Loucy (cell line): ENCODE results near the gene ZYX.

ENCODE experiments used
- H2AFZ ChIP-seq: fragments of 200-600 bp; sonication (generic); 2 replicates; pipeline ENCODE4 v1.6.0; 2016; ENCODE audit warnings: antibody characterized with exemption, mild to moderate bottlenecking, low read length, moderate library complexity
- H3F3A ChIP-seq: fragments of 200-600 bp; 2 replicates; pipeline ENCODE4 v1.6.0; 2016; ENCODE audit warnings: antibody characterized with exemption, low read depth, mild to moderate bottlenecking
- H3K27me3 ChIP-seq: fragments of 200-600 bp; sonication (generic); 2 replicates; pipeline ENCODE4 v1.6.1; 2014; ENCODE audit warnings: low read length, mild to moderate bottlenecking; ENCODE audit not compliant: insufficient read depth, poor library complexity, severe bottlenecking
- H3K36me3 ChIP-seq: fragments of 200-600 bp; sonication (generic); 2 replicates; pipeline ENCODE4 v1.6.1; 2016; ENCODE audit warnings: low read length; ENCODE audit not compliant: insufficient read depth
- H3K4me1 ChIP-seq: fragments of 200-600 bp; sonication (generic); 2 replicates; pipeline ENCODE4 v1.5.1; 2014; ENCODE audit warnings: low read length, mild to moderate bottlenecking; ENCODE audit not compliant: insufficient read depth, poor library complexity, severe bottlenecking
- H3K4me2 ChIP-seq: fragments of 200-600 bp; sonication (generic); 2 replicates; pipeline ENCODE4 v1.6.0; 2014; ENCODE audit warnings: antibody characterized with exemption, low read length, low read depth, mild to moderate bottlenecking; ENCODE audit not compliant: poor library complexity, severe bottlenecking
- H3K4me3 ChIP-seq: fragments of 200-600 bp; sonication (generic); 2 replicates; pipeline ENCODE4 v1.5.1; 2014; ENCODE audit warnings: low read length, mild to moderate bottlenecking, mixed read lengths; ENCODE audit not compliant: poor library complexity, severe bottlenecking
- H3K79me2 ChIP-seq: fragments of 200-600 bp; sonication (generic); 2 replicates; pipeline ENCODE4 v1.6.1; 2014; ENCODE audit warnings: low read length; ENCODE audit not compliant: insufficient read depth
- H3K9ac ChIP-seq: fragments of 200-600 bp; sonication (generic); 2 replicates; pipeline ENCODE4 v1.6.0; 2014; ENCODE audit warnings: mild to moderate bottlenecking, low read depth, low read length, moderate library complexity; ENCODE audit not compliant: poor library complexity, severe bottlenecking
- H3K9me2 ChIP-seq: fragments of 200-600 bp; sonication (generic); replicated peaks from 2 replicates; pipeline ENCODE4 v1.6.1; 2016; ENCODE audit warnings: low read depth, low read length, mixed read lengths
- H3K9me3 ChIP-seq: fragments of 200-600 bp; sonication (generic); 2 replicates; pipeline ENCODE4 v1.6.1; 2014; ENCODE audit warnings: mild to moderate bottlenecking, antibody characterized with exemption, low read length, low read depth; ENCODE audit not compliant: insufficient read depth
- H4K20me1 ChIP-seq: fragments of 200-600 bp; sonication (generic); 2 replicates; pipeline ENCODE4 v1.6.0; 2014; ENCODE audit warnings: antibody characterized with exemption, low read length, mild to moderate bottlenecking; ENCODE audit not compliant: insufficient read depth, poor library complexity, severe bottlenecking
- CTCF ChIP-seq: fragments of 200-600 bp; sonication (generic); conservative IDR thresholded peaks from 2 replicates; pipeline ENCODE4 v1.5.1; 2014; ENCODE audit warnings: mild to moderate bottlenecking, antibody characterized with exemption, low read length
- EZH2phosphoT487 ChIP-seq: fragments of 200-600 bp; IDR thresholded peaks from 2 replicates; pipeline ENCODE4 v1.6.1; 2018; ENCODE audit warnings: antibody characterized with exemption, mild to moderate bottlenecking, moderate library complexity, borderline replicate concordance

Gene ZYX

GRCh38 chr7:143434660-143435059 is 53.5 kb downstream of the ZYX start:
- Histone ChIP-seq H3K4me3 (no peak overlapping the region), H3K9me3 (no peaks in the 10 kb centered on the region), H3K4me2 (no peak overlapping the region), H3K9ac (no peak overlapping the region), H3K36me3 (no peaks in the 10 kb centered on the region), H2AFZ (no peak overlapping the region), H3K79me2 (no peaks in the 10 kb centered on the region), H3K9me2 (no peaks in the 10 kb centered on the region), H4K20me1 (no peaks in the 10 kb centered on the region), H3K27me3 (no peaks in the 10 kb centered on the region), H3F3A (no peaks in the 10 kb centered on the region), H3K4me1 (peaks cover 11% of the 10 kb centered on the region)
- TF ChIP-seq CTCF (no peak), EZH2phosphoT487 (no peak)

- H3K36me3 ChIP-seq, result no peaks in the 10 kb centered on the region
- H4K20me1 ChIP-seq, result no peaks in the 10 kb centered on the region
- H3K4me3 ChIP-seq, result no peak overlapping the region
- H2AFZ ChIP-seq, result no peak overlapping the region
- H3K79me2 ChIP-seq, result no peaks in the 10 kb centered on the region
- H3K9me2 ChIP-seq, result no peaks in the 10 kb centered on the region
- TF ChIP-seq CTCF (no peak), EZH2phosphoT487 (no peak)
- H3F3A ChIP-seq, result no peaks in the 10 kb centered on the region
- H3K27me3 ChIP-seq, result no peaks in the 10 kb centered on the region
- peaks cover 11% of the 10 kb centered on the region for H3K4me1 ChIP-seq
- H3K9me3 ChIP-seq, result no peaks in the 10 kb centered on the region
- H3K4me2 ChIP-seq, result no peak overlapping the region
- H3K9ac ChIP-seq, result no peak overlapping the region
Measured at GRCh38 chr7:143435266-143435665, 54.1 kb downstream of the ZYX start.

GRCh38 chr7:143436325-143436946 is 55.3 kb downstream of the ZYX start:
- no peaks in the 10 kb centered on the region for H3K27me3 ChIP-seq
- no peaks in the 10 kb centered on the region for H4K20me1 ChIP-seq
- no peak overlapping the region for H3K4me3 ChIP-seq
- H3F3A ChIP-seq, result no peaks in the 10 kb centered on the region
- no peak overlapping the region for H3K9ac ChIP-seq
- no peaks in the 10 kb centered on the region for H3K9me2 ChIP-seq
- TF ChIP-seq CTCF (no peak), EZH2phosphoT487 (no peak)
- no peaks in the 10 kb centered on the region for H3K79me2 ChIP-seq
- H3K9me3 ChIP-seq, result no peaks in the 10 kb centered on the region
- H3K36me3 ChIP-seq, result no peaks in the 10 kb centered on the region
- H3K4me1 ChIP-seq, result peaks cover 11% of the 10 kb centered on the region
- H2AFZ ChIP-seq, result no peak overlapping the region
- no peak overlapping the region for H3K4me2 ChIP-seq
